Type B pancreatic cell (in vitro differentiated cells): ENCODE results near the gene SDC1. TPM values are rescaled to one million over a fixed set of nuclear protein-coding genes. Genes with fewer than 3 reads are reported as not detected.

Source experiments
- DNase-seq: peaks from one replicate; pipeline ENCODE4 v3.0.0; 2021; ENCODE audit warnings: mixed read lengths; ENCODE audit not compliant: unreplicated experiment; ENCODE audit errors: extremely low spot score
- H3K27ac Mint-ChIP-seq: 2 replicates; pipeline ENCODE4 v1.8.0; 2021; ENCODE audit warnings: mild to moderate bottlenecking, mixed read lengths
- H3K27me3 Mint-ChIP-seq: 2 replicates; pipeline ENCODE4 v1.8.0; 2021; ENCODE audit warnings: mixed read lengths
- H3K36me3 Mint-ChIP-seq: 2 replicates; pipeline ENCODE4 v1.8.0; 2021; ENCODE audit warnings: mixed read lengths
- H3K4me1 Mint-ChIP-seq: one replicate; pipeline ENCODE4 v1.8.0; 2021; ENCODE audit warnings: mixed read lengths; ENCODE audit not compliant: unreplicated experiment
- H3K4me3 Mint-ChIP-seq: 2 replicates; pipeline ENCODE4 v1.8.0; 2021; ENCODE audit warnings: mild to moderate bottlenecking, mixed read lengths
- H3K9me3 Mint-ChIP-seq: 2 replicates; pipeline ENCODE4 v1.8.0; 2021; ENCODE audit warnings: mixed read lengths
- CTCF ChIP-seq: fragments of 200-600 bp; sonication (generic); conservative IDR thresholded peaks from 2 replicates; pipeline ENCODE4 v1.5.0; 2021; ENCODE audit warnings: antibody characterized with exemption, mild to moderate bottlenecking
- total RNA-seq: library from RNA; stranded (reverse); gene quantifications from 2 replicates; pipeline ENCODE4 v1.2.1, GENCODE V29; 2021; ENCODE audit warnings: low replicate concordance

The SDC1 gene
- total RNA-seq, 1 donor from 2014 or later: 164 TPM

- H3K27ac Mint-ChIP-seq: no peak overlapping the region
- no peak overlapping the region for H3K4me3 Mint-ChIP-seq
- peaks cover 15% of the 10 kb centered on the region for H3K4me1 Mint-ChIP-seq
- TF ChIP-seq CTCF: no peak
- no peaks in the 10 kb centered on the region for H3K9me3 Mint-ChIP-seq
- no peaks in the 10 kb centered on the region for H3K36me3 Mint-ChIP-seq
- no peaks in the 10 kb centered on the region for H3K27me3 Mint-ChIP-seq
- no peak for DNase-seq
These were observed 44.0 kb downstream of the SDC1 start for GRCh38 chr2:20180676-20181648.

GRCh38 chr2:20179755-20180594 is 45.0 kb downstream of the SDC1 start:
- Mint-ChIP-seq H3K27ac (no peak overlapping the region), H3K27me3 (no peaks in the 10 kb centered on the region), H3K4me1 (peaks cover 10% of the 10 kb centered on the region), H3K36me3 (no peaks in the 10 kb centered on the region), H3K4me3 (no peak overlapping the region), H3K9me3 (no peaks in the 10 kb centered on the region)
- DNase-seq: no peak
- no peak for TF ChIP-seq CTCF

- Mint-ChIP-seq H3K4me3 (no peak overlapping the region), H3K27ac (no peak overlapping the region), H3K36me3 (no peaks in the 10 kb centered on the region), H3K9me3 (no peaks in the 10 kb centered on the region), H3K27me3 (no peaks in the 10 kb centered on the region), H3K4me1 (peaks cover 5% of the 10 kb centered on the region)
- no peak for TF ChIP-seq CTCF
- no peak for DNase-seq
These were observed 45.5 kb downstream of the SDC1 start for GRCh38 chr2:20179466-20179754.

- H3K27ac Mint-ChIP-seq: no peak overlapping the region
- no peak for TF ChIP-seq CTCF
- H3K27me3 Mint-ChIP-seq: no peaks in the 10 kb centered on the region
- H3K36me3 Mint-ChIP-seq: no peaks in the 10 kb centered on the region
- no peaks in the 10 kb centered on the region for H3K9me3 Mint-ChIP-seq
- no peak overlapping the region for H3K4me3 Mint-ChIP-seq
- H3K4me1 Mint-ChIP-seq: no peaks in the 10 kb centered on the region
- no peak for DNase-seq
These were observed 46.1 kb downstream of the SDC1 start for GRCh38 chr2:20178666-20179465.

GRCh38 chr2:20178249-20178607 is 46.7 kb downstream of the SDC1 start:
- no peak overlapping the region for H3K27ac Mint-ChIP-seq
- H3K36me3 Mint-ChIP-seq: no peaks in the 10 kb centered on the region
- TF ChIP-seq CTCF: no peak
- H3K4me1 Mint-ChIP-seq: peaks cover 4% of the 10 kb centered on the region
- no peaks in the 10 kb centered on the region for H3K27me3 Mint-ChIP-seq
- H3K4me3 Mint-ChIP-seq: no peak overlapping the region
- no peaks in the 10 kb centered on the region for H3K9me3 Mint-ChIP-seq
- DNase-seq: no peak
